Ovary (tissue), 3 donors: ENCODE data around the gene PIK3C2G.

Source experiments
- POLR2A ChIP-seq: fragments of 450-650 bp; IDR thresholded peaks from one replicate; pipeline ENCODE4 v1.6.1; 2017; ENCODE audit warnings: antibody characterized with exemption, mild to moderate bottlenecking, moderate library complexity
- TF ChIP-seq, protein P1 (sequence below), 3 donors: fragments of 450-650 bp in 2 of 3; fragments of 200-600 bp in 1 of 3; IDR thresholded peaks; one replicate each; pipeline versions ENCODE4 v1.5.1 to v1.8.0; 2016 to 2022; ENCODE audit warnings: antibody characterized with exemption in 3 of 3, mild to moderate bottlenecking in 1 of 3
- donor health status: DM: no; HTN: no; CAD: no.

DNA sequence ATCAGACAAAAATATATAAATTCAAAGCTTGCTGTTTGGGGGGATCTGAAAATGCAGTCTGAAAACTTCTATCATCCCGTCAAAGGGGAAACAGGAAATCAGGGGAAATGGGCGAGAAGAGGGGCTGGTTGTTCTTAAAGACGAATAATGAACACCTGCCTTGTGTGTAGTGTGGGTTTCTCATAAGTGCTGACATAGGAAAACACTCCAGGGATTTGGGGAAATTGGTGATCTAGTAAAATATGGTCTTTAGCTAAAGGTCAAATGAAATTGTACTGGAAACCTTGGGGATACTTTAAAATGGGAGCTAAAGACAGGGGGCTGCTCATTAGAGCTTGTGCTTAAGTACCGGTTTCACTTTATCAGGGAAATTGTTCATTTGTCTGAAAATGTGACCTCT, 39.6 kb upstream of the PIK3C2G start:
- TF ChIP-seq, protein P1, sequence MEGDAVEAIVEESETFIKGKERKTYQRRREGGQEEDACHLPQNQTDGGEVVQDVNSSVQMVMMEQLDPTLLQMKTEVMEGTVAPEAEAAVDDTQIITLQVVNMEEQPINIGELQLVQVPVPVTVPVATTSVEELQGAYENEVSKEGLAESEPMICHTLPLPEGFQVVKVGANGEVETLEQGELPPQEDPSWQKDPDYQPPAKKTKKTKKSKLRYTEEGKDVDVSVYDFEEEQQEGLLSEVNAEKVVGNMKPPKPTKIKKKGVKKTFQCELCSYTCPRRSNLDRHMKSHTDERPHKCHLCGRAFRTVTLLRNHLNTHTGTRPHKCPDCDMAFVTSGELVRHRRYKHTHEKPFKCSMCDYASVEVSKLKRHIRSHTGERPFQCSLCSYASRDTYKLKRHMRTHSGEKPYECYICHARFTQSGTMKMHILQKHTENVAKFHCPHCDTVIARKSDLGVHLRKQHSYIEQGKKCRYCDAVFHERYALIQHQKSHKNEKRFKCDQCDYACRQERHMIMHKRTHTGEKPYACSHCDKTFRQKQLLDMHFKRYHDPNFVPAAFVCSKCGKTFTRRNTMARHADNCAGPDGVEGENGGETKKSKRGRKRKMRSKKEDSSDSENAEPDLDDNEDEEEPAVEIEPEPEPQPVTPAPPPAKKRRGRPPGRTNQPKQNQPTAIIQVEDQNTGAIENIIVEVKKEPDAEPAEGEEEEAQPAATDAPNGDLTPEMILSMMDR (IDR thresholded peaks at IDR 0.05) = no peak
- TF ChIP-seq POLR2A = no peak
